Measurements from ENCODE around the gene SRCAP.

SRCAP gene

GRCh38 chr16:30698816-30699614 is at the start of gene SRCAP:
TSS of gene SRCAP (plus strand) at chr16:30699171. CDS start at chr16:30700825, 1,654 bp downstream.
- DNase-seq: peak; percentile 88

- no peak for DNase-seq
Observed at GRCh38 chr16:30649725-30650368, 49.1 kb upstream of the SRCAP start.

- DNase-seq: peak; percentile 100
Observed at GRCh38 chr16:30650369-30651123, 48.4 kb upstream of the SRCAP start, which contains the start of gene PRR14. TSS of gene PRR14 (plus strand) at chr16:30650960. CDS start at chr16:30651646, 686 bp downstream.

GRCh38 chr16:30651124-30652004 is 47.6 kb upstream of the SRCAP start:
- peak; percentile 82 for DNase-seq

GRCh38 chr16:30652005-30652296 is 47.0 kb upstream of the SRCAP start:
- DNase-seq: no peak

- no peak for DNase-seq
Observed at GRCh38 chr16:30652718-30653117, 46.3 kb upstream of the SRCAP start.

- no peak for DNase-seq
Observed at GRCh38 chr16:30654856-30655255, 44.1 kb upstream of the SRCAP start.

GRCh38 chr16:30655815-30656347 is 43.1 kb upstream of the SRCAP start:
- DNase-seq: no peak

GRCh38 chr16:30656388-30656787 is 42.6 kb upstream of the SRCAP start:
- DNase-seq: no peak

GRCh38 chr16:30656974-30657865 is 41.8 kb upstream of the SRCAP start:
- DNase-seq: no peak

- DNase-seq: peak; percentile 100
Observed at GRCh38 chr16:30657866-30658730, 40.9 kb upstream of the SRCAP start, which contains the start of gene FBRS. TSS of gene FBRS (plus strand) at chr16:30658431. CDS start at chr16:30659519, 1,088 bp downstream.

GRCh38 chr16:30658731-30659506 is 40.1 kb upstream of the SRCAP start:
- no peak for DNase-seq

GRCh38 chr16:30659507-30660423 is 39.2 kb upstream of the SRCAP start:
- DNase-seq: peak; percentile 42

- DNase-seq: peak; percentile 85
Observed at GRCh38 chr16:30660424-30661261, 38.3 kb upstream of the SRCAP start.

- DNase-seq: no peak
Observed at GRCh38 chr16:30662449-30662848, 36.5 kb upstream of the SRCAP start.

GRCh38 chr16:30663038-30663437 is 35.9 kb upstream of the SRCAP start:
- DNase-seq: no peak

GRCh38 chr16:30663820-30664219 is 35.2 kb upstream of the SRCAP start:
- no peak for DNase-seq

Data from stimulated activated CD4-positive, alpha-beta T cell treated with anti-CD3 and anti-CD28 coated beads, Interleukin-1b, Interleukin-23, amount 100 ng/mL, for 48 hours (primary cell).